ENCODE data around the gene CREB5.

Gene CREB5

DNA sequence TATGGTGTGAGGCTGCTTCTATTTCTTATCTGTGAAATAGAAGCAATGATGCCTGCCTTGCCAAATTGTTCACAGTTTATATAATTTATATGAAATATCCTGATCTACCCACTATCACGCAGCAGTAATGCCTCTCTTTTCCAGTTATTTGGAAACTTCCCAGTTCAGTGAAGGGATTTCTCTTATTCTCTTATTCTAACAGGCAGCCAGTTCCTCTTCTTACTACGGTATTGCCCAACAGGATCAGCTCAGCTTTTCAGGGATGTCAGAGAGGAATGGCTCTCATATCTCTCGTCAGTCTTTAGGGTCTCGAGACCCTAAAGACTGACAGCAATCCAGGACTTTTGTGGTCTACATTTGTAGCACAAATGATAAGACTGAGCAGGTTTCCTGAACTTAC is 215.6 kb downstream of the CREB5 start:
- in situ Hi-C loops (cut with MboI; ENCODE audit: low sequenced_read_pairs): no loop called here

DNA sequence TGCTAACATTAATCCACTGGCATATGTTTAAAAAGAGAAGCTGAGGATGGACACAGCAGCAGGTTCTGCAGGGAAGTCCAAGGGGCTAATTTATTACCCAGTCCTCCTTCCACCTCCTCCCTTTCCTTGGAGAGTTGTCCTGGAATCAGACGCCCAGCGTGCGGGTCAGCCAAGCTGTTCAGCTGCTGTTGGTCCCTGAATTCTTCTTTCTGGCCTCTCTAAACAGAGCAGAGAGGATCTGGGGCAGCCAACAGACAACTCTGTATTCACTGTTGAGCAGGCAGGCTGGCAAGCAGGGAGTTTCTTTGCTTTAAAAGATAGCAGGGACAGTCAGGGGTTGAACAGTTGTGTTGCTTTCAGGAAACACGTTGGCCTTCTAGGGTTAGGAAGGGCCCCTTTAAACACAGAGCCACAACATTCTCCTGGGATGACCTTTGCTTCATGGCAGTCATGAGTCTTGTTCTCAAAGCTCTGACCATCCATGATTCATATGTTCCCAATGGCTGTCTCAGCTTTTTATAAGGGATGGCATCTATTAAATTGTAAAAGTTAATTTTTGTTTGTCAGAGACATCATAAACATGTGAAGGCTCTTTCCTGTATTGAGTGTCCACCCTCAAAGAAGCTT is 217.0 kb downstream of the CREB5 start:
- in situ Hi-C loops (cut with MboI; ENCODE audit: low sequenced_read_pairs): no loop called here

DNA sequence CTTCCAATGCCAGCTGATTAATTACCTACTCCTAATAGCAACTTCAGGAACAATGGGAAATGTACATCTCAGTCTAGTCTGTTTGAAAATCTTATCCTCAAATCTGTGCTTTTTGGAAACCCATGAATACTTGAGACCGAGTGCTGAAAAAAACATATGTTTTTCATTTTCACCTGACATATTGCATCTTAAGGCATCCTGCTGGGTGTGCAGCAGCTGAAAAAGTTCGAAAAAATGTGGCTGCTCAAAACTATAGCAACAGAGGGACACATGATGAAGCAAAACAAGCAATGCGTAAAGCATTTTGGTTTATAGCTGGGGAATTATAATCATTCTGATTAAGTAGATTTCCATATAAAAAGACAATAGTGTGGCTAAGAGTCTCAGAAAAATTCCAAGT is 218.0 kb downstream of the CREB5 start:
- in situ Hi-C loops (cut with MboI; ENCODE audit: low sequenced_read_pairs): no loop called here

DNA sequence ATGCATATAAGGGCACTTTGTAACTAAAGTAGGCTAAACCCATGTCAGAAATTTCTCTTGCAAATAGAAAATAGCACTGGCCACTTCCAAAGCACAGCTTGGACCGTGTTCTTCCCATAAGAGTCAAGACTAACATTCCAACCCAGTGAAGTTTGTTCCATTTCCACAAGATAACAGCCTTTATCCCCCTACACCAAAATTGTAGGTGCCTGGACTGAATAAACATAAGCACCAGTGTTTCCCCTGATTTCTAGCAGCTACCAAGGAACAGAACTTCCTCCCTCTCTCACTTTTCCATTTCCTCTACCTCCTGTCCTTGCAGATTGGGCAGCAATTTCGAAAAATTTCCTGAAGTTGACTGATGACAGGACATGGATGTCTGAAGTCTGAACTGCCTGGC is 219.7 kb downstream of the CREB5 start:
- in situ Hi-C loops (cut with MboI; ENCODE audit: low sequenced_read_pairs): no loop called here

DNA sequence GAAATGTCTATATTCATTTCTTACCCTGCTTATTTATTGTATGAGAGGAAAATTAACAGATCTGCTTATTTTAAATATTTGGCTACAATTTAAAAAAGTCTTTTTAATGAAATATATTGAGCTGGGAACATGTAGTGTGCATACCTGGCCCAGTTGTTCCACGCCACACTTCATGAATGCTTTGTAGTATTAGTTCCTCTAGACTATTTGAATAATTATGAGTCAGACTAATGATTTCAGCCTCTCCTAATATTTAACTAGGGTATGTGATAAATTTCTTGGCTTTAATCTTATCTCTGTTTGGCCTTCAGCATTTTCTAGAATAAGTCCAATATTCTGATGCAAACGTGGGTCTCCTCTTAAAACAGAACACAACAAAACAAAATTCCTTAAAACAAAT is 226.6 kb downstream of the CREB5 start:
- in situ Hi-C loops (cut with MboI; ENCODE audit: low sequenced_read_pairs): no loop called here

DNA sequence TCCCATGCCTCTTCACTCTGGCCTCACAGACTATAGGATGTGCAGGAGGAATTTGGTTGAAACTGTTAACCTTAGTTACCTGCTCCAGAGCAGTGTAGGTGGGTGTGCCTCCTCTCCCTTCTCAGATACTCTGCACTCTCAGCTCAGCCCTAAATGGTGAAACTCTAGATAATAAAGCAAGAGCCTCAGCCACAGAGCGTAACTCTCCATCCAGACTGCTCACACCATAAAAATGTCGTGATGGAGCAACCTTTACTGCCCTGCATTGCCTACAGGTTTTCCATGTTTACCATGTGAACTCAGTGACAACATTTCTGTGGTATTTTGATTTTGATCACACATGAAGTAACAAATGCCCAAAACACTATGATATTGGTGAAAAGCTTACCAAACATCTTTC is 227.7 kb downstream of the CREB5 start:
- in situ Hi-C loops (cut with MboI; ENCODE audit: low sequenced_read_pairs): no loop called here

DNA sequence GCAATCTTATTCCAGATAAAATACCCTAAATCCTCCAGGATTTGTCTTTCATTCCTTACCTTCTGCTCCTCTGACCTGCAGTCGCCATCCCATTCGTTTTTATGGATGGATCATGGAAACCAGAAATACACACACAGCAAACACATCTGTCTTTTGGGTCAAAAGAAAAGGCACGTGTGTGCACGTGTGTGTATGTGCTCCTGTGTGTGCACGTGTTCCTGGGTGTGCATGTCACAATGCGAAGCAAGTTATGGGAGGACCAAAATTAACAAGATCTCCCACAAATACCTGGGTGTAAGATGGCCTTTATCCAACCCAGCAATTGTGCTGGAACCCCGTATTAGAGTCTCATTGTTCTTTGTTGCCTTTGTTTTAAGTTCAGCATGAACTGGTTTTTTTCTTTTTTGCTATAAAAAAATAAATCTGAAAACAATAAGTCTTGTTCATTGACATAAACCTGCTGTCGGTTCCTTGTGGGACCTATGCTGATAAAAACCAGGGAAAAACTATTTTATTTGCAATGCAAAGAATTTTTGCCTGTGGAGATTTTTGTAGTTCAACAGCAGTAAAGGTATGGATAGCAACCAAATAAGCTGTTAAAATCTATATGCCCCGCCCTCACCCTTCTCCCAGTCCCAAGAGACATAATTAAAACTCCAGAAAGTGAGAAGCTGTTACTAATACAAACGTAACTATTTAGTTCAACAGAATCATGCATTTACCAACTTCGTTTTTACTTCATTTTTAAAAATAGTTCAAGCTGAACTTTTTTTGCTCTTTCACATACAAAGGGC is 229.6 kb downstream of the CREB5 start:
- in situ Hi-C loops (cut with MboI; ENCODE audit: low sequenced_read_pairs): no loop called here

DNA sequence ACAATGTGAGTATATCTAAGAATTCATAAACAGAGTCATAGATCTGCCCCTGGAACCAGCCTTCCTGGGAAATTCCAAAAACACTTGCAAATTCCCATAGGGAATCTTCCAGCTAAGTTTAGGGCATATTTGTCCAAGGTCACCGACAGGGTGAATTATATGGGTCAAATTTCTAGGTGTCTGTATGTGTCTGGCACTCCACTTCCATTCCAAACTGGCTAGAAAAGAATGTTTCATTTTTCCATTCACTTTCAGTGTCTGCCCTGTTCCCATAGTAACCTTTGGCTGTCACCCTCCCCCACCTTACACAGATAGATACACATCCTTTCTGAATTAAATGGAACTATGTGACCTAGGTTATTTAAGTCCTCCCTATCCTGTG is 230.9 kb downstream of the CREB5 start:
- in situ Hi-C loops (cut with MboI; ENCODE audit: low sequenced_read_pairs): no loop called here

DNA sequence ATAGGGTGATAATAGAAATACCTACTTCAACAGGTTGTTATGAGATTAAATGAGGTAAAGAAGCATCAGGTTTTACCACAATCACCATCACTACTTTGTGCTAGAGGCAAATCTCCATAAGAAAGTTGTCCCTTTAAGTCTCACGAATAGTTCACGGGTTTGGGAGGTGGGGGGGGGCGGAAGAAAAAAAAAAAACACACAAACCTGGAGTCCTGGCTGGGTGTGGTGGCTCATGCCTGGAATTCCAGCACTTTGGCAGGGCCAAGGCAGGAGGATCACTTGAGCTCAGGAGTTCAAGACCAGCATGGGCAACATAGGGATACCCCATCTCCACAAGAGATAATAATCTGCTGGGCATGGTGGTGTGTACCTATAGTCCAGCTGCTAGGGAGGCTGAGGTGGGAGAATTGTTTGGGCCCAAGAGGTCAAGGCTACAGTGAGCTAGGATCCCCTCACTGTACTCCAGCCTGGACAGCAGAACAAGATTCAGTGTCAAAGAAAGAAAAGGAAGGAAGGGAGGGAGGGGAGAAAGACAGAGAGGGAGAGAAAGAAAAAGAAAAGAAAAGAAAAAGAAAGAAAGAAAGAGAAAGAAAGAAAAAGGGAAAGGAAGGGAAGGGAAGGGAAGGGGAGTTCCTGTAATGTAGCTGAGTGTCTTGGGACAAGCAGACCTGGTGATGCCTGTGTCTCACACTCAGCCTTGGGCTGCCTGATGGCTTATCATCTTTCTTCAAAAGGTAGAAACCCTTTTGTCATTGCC is 231.4 kb downstream of the CREB5 start:
- in situ Hi-C loops (cut with MboI; ENCODE audit: low sequenced_read_pairs): no loop called here

DNA sequence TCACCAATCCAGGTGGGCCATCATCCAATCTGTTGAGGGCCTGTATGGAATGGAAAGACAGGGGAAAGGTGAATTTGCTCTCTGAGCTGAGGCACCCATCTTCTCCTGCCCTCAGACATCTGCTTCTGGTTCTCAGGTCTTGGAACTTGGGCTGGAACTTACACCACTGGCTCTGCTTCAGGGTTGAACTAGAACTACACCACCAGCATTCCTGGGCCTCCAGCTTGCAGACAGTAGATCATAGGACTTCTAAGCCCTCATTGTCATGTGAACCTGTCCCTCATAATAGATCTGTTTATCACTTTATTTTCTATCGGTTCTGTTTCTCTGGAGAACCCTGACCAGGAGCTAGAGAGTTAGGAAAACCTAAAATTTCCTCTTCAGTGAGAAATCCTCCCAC is 233.5 kb downstream of the CREB5 start:
- in situ Hi-C loops (cut with MboI; ENCODE audit: low sequenced_read_pairs): no loop called here

DNA sequence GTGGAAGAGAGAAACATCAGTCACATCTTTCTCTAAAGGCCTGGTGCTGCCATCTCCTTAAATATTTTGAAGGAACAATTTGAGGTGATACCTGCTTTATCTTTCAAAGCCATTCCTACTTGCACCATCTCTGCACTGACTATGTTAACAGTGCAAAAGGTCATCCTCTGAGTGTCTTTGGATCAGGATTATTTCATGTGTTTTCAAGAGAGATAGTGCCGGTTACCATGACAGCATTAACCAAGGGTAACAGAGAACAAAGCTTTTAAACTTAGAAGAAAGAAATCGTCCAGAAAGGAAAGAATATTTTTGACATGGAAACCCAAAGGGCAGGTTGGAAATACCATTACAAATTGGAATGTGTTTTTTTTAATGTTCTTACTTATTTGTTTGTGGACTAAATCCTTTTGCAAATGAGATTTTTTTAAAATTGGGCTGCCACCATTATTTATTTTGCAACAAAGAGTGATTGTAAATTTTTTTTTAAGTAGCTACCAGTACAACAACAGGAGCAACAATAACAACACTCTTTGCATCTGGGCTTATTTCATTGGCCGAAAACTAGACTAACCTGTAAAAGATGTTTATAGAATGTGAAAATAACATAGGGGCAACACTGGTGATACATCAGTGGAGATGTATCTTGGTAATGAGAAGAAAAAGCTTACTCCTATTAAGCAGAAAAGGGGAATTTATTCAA is 234.2 kb downstream of the CREB5 start:
- in situ Hi-C loops (cut with MboI; ENCODE audit: low sequenced_read_pairs): no loop called here

DNA sequence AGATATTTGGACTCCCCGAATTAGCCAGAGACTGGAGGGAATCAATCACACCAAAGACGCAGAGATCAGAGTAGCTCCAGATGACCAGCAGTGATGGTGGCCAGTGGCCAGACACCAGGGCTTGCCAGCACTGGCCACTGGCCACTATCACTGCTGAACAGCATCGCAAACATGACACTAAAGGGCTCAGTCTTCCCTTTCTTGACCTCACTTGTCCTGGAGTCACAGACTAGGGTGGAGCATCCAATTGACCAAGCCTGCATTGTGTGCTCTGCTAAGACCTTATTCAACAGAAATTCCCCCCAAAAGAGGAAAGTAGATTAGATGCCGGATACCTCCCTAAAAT is 234.7 kb downstream of the CREB5 start:
- in situ Hi-C loops (cut with MboI; ENCODE audit: low sequenced_read_pairs): no loop called here

DNA sequence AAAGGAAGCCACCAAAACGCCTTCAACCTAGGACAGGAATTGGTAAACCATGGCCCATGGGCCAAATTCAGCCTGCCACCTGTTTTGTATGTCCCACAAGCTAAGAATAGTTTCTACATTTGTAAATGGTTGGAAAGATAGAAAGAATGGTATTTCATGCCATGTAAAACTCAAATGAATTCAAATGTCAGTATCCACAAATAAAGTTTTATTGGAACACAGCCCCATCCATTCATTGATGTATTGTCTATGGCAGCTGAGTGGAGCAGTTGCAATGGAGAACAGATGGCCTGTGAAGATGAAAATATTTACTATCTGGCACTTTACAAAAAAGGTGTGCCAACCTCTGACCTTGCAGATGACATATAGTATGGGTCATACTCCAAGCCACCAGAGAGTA is 236.9 kb downstream of the CREB5 start:
- in situ Hi-C loops (cut with MboI; ENCODE audit: low sequenced_read_pairs): no loop called here

DNA sequence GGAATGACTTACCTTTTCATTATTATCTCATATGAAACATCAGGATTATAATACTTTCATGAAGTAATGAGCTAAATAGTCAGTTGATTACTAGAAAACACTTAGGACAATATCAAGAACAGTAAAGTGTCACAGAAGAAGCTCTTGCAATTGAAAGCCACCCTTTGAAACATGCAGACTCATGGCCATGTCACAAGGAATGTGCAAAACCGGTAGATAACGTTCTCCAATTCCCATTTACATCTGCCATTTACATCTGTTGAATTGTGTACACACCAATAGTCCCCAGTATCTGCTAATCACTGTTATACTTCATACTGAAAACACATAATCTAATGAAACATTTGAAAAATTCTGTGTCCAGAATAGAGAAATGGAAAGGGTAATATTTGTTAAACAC is 237.5 kb downstream of the CREB5 start:
- in situ Hi-C loops (cut with MboI; ENCODE audit: low sequenced_read_pairs): no loop called here

DNA sequence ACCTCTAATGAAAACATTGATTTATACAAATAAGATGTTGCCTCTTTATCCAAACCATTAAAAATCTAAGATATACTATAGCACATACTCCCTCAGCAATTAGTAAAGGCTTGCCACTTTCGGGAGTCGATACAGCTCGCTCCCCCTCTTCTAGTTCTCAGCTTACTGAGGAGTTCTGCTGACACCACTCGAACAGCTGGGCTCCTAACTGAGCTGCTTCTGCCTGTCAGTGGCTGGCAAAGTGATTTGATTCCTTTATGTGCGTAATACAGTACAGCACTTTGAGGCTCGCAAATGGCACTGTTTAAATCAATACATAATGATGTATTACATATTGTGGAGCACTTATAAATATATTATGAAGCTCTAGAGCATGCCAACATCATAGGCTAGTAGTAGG is 241.8 kb downstream of the CREB5 start:
- in situ Hi-C loops (cut with MboI; ENCODE audit: low sequenced_read_pairs): no loop called here

DNA sequence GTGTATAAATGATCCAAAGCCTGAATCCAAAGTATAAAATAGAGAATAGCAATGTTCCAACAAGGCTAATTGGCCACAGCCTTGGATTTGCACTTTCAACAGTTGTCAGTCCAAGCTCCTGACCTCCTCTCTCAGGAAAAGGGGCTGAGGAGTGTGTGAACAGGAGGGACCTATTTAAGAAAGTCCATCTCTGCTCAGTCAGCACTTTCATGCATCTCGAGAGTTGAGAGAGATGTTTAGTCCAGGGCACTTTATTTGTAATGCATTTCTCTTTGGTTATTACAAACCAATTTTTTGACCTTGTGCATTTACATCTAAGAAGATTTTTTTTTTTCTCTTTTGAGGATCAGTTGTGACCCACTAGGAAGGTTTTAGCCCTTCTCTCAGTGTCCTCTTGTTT is 244.2 kb downstream of the CREB5 start:
- in situ Hi-C loops (cut with MboI; ENCODE audit: low sequenced_read_pairs): no loop called here

DNA sequence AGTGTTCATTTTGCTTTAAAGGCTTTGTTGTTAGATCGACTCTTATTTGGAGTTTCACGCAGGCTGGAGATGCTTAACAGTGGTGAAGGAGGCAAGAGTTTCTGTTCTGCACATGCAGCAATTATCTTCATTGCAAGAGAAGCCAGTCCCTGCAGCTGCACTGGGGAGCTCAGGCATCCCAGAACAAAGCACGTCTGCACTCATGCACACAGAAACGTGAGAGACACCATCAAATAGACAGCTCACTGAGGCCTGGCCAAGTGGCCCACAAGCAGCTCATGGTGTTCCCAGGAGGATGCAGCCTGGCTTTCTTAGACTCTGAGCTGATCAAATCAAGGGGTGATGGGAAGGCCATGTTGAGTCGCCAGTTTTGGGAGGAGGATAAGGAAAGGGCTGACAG is 246.1 kb downstream of the CREB5 start:
- in situ Hi-C loops (cut with MboI; ENCODE audit: low sequenced_read_pairs): no loop called here

DNA sequence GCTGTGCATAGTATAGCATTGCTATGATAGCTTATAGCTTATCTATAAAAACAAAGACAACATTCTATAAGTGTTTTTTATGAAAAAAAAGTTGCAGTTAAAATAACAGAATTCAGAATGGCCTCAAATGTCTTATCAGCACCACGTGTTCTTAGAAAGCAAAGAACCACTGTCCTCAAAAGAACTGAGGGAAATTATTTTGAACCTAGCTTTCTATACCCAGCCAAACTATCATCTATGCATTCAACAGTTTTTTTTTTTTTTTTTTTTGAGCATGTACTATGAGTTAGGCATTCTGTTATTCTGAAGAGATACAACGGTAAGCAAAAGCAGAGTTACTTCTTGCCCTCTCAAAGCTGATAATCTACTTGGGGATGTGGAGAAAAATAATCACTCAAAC is 247.8 kb downstream of the CREB5 start:
- in situ Hi-C loops (cut with MboI; ENCODE audit: low sequenced_read_pairs): no loop called here

DNA sequence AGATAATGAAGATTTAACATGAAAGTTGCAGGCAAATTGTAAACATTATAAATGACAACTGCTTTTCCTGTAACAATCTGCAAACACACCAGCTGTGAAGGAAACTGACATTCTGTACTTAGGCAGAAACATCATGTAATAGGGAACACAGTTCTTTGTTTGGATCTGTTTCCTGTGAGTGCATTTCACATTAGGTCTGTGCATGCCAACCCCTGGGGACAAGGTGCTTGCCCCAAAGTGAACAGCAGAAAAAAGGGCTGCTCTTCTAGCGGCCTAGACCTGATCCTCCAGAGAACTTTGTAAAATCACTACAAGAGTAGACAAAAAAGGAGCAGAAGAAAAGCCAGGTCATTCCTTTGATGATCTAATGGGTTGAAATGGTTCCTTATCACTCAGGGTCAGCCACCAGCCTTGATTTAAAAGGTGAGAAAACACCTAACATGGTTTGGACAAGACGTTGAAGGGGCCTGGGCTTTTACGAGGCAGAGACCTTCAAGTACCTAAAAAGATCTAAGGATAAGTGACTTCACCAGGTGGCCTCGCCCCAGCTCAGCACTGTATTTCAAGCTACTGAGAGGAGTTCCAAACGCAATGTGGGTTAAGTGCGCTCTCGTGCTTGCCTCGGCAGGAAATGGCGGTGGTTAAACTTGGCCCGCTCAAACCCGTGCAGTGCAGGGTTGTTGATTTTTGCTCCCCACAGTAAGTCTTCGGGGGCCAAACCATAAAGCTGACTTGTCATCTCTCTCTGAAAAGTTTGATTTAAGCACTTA is 249.7 kb downstream of the CREB5 start:
- in situ Hi-C loops (cut with MboI; ENCODE audit: low sequenced_read_pairs): no loop called here

DNA sequence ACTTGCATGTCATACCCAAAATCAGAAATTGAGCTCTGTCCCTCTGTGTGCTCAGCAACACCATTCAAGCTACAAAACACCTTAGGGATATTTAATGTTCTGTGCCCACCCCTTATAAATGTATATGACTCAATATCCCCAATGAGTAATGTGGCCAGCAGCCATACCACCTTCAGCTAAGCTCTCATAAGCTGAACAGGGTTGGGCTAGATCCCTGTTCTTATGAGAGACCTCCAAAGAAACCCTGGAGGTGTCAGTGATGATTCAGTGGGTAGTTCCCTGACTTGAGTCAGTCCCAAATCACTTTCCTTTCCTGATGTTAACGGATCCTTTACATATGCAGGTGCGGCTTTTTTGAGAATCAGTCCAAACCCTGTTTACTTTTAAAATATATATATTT is 253.8 kb downstream of the CREB5 start:
- in situ Hi-C loops (cut with MboI; ENCODE audit: low sequenced_read_pairs): no loop called here

DNA sequence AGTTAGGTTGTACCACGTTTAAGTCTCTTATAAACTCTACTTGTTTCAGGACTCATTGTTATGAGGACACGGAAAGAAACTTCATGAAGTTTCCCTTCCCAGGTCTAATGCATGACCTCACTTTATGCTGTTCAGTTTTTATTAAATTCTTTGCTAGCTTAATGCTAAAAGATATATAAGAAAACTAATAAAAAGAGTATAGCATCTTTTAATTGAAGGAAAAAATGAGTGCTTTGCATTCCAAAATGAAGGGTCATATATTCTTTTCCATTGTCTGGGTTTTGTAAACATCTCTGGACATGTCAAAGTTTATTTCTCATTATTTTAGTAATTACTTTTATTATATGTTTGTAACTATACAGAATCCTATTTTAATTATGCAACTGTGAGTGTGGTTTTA is 255.8 kb downstream of the CREB5 start:
- in situ Hi-C loops (cut with MboI; ENCODE audit: low sequenced_read_pairs): no loop called here

All from hTERT RPE-1 (cell line).